ENCODE measurements around the gene GPR12.

- TF ChIP-seq POLR2A (IDR thresholded peaks at IDR 0.05) (no peak), CTCF (IDR thresholded peaks at IDR 0.05) (no peak)
Measured at GRCh38 chr13:26709461-26709860, 51.1 kb downstream of the GPR12 start.

Data from lower leg skin (tissue), 3 donors.